HG03469 (cell line): ENCODE data around the gene LCE3E.
"Not testable (repeated sequence)": the region's sequence is repeated elsewhere in the genome, so short reads cannot be mapped to it uniquely, and the experiment has no call there.

ENCODE experiments used
- ATAC-seq: cut with Tn5 transposase; IDR thresholded peaks from one replicate; pipeline ENCODE4 v1.9.1; 2021; ENCODE audit warnings: mild to moderate bottlenecking, moderate library complexity, moderate number of reproducible peaks; ENCODE audit not compliant: unreplicated experiment

Gene LCE3E, protein sequence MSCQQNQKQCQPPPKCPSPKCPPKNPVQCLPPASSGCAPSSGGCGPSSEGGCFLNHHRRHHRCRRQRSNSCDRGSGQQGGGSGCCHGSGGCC

DNA sequence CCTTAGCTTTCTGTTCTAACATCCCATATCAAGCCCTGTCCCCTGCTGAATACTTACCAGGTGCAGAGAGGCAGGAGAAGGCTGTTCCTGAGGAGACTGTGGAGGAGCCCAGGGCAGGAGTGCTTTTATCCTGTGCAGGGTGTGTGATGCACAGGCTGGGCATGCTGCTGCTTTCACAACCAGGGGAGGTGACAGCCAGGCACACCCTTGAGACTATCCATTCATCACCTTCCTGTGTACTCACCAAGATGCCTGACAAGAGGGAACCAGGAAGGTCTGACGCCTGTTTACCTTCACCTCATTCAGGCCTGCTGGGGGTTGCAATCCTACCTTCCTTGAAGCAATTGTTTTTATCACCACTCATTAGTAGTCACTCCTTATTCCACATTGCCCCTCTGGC, at the start of gene LCE3E:
TSS of gene LCE3E (minus strand) at position 100 of the 400 bp plus-strand sequence. CDS start 572 bp downstream, outside the sequence.
- no peak for ATAC-seq

DNA sequence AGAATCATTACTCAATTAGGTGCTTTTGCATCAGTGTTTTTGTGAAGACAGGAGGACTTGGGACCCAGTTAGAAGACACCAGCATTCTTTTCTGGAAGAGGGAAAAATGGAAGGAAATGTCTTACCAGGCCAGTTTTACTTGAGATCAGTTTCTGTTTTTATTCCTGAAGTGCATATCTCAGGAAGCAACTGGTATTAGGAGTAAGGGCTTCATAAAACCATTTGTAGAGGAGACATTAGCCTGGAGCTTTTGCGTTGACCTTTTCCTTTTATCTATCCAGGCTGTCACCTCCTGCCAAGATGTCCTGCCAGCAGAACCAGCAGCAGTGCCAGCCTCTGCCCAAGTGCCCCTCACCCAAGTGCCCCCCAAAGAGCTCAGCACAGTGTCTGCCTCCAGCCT, 46.9 kb upstream of the LCE3E start, which contains the start of gene LCE3B:
TSS of gene LCE3B (plus strand) at position 301 of the 400 bp plus-strand sequence. CDS start at position 301, 0 bp downstream.
- ATAC-seq: no peak

DNA sequence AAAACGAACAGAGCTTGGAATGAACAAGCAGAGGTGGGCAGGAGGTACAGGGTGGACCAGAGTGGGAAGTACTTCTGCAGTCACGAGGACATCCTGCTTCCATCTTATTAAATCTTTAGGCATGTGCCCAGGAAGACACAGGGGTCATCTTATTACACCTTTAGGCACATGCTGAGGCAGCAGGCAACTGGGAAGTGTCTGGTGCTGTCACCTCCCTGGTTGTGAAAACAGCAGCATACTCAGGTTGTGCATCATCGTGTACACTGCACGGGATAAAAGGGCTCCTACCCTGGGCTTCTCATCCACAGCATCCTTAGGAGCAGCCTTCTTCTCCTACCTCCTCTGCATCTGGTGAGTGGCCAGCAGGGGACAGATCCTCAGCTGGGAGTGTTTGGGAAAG, 33.4 kb upstream of the LCE3E start, which contains the start of gene LCE3C:
TSS of gene LCE3C (plus strand) at position 301 of the 400 bp plus-strand sequence. CDS start 498 bp downstream, outside the sequence.
- ATAC-seq: no peak

DNA sequence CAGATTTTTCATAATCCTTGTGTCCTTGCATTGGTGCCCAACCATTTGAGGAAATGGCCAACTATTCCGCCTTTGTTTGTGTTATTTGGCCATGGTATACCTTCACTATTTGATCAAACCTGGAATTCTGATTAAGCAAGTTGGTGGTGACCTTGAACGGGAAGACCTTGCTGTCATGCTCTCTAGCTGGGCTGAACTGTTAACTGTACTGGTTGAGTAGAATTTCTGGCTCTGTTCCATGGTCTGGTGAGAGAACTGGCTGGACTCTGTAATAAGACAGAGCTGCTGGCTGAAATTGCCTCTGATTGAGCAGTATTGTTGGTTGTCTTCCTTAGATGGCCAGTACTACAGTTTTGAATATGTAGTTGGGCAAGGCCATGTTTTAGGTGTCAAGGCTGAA, 30.4 kb upstream of the LCE3E start:
- no peak for ATAC-seq

DNA sequence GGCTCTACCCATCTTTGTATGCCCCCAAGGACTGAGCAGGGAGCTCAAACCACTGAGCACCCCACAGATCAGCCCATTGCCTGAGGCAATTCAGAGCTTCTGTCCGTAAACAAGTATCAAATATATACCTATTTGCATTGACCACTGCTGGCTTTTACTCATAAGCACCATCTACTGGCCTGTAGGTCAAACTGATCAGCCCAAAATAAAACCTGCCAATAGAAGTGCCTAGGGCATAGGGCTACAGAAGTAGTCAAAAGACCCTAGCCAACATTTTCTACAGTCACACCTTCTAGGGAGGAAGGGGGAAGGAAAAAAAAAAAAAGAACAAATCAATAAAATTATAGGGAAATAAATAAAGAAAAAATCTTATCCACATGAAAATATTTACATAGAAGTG, 19.0 kb upstream of the LCE3E start:
- ATAC-seq: no peak

DNA sequence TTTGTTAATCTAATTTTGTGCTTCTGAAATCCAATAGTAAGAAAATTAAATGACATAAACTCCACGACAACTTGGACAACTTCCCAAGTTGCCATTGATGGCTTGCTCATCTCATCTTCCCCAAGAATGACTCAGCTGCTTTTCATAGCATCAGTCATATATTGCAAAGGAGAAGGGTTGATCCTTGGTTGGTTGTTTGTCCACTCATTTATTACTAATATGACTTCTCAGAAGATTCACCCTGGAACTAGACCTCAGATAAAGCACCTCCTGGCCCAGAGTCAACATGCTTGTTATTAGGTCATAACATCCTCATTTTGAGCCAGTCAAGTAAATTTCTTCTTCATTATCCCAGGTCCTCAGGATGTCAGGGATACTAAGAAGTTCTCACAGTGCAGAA, 16.1 kb upstream of the LCE3E start:
- ATAC-seq: no peak

DNA sequence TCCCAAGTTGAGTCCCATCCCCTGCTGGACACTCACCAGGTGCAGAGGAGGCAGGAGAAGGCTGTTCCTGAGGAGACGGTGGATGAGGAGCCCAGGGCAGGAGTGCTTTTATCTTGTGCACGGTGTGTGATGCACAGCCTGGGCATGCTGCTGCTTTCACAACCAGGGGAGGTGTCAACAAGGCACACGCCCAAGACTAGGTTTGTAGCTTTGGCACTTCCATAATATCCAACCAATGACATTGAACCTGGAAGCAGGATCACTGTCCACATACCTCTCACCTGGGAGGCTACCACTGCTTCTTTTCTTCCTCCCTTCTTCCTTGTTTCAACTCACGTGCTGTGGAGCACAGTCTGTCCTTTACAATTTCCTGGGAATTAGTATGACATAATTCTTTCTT, 13.9 kb upstream of the LCE3E start, which contains the start of gene LCE3D:
TSS of gene LCE3D (minus strand) at position 84 of the 400 bp plus-strand sequence. CDS start 580 bp downstream, outside the sequence.
- no peak for ATAC-seq

DNA sequence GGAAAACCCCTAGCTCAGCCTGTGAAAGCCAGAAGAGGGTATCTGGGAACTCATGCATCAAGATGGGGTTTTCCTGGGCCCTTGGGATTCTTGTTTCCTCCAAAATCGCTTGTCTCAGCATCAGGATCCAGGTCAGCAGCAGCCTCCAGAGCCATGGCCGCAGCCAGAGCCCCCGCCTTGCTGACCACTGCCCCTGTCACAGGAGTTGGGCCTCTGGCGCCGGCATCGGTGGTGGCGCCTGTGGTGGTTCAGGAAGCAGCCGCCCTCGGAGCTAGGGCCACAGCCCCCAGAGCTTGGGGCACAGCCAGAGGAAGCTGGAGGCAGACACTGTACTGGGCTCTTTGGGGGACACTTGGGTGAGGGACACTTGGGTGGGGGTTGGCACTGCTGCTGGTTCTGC, 12.9 kb upstream of the LCE3E start:
- ATAC-seq: not testable (repeated sequence)

DNA sequence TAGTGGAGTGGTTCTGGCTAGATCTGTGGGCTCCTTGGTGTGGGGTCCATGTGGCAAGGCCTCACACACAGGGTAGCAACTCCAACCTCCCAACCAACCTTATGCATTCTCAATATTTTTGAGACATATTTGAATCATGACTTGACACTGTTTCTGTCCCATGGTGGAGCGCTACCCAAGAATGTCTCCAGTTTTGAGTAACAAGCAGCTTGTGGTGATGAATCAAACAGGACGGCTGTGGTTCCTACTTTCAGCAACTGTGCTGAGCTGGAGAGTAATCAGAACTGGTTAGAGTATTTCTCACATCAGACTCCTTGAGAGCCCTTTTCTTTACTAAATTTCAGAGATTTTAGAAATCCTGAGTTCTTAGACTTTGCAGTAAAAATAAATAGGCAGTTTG, 10.6 kb upstream of the LCE3E start:
- no peak for ATAC-seq

DNA sequence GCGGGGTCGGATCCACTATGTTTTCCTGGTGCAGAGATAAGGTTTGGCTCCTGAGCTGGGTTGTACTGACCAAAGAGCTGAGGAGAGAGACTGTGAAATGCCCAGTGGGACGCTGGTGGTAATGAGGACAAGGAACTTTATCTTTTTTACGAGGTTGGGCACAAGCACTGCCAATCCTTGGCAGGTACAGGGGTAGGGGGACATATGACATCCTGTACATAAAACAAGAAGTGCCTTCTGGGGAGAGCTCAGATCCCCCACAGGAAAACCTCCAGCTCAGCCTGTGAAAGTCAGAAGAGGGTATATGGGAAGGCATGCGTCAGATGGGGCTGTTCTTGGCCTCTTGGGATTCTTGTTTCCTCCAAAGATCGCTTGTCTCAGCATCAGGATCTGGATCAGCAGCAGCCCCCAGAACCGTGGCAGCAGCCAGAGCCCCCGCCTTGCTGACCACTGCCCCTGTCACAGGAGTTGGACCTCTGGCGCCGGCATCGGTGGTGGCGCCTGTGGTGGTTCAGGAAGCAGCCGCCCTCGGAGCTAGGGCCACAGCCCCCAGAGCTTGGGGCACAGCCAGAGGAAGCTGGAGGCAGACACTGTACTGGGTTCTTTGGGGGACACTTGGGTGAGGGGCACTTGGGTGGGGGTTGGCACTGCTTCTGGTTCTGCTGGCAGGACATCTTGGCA, 905 bp downstream of the LCE3E start:
- no peak for ATAC-seq

DNA sequence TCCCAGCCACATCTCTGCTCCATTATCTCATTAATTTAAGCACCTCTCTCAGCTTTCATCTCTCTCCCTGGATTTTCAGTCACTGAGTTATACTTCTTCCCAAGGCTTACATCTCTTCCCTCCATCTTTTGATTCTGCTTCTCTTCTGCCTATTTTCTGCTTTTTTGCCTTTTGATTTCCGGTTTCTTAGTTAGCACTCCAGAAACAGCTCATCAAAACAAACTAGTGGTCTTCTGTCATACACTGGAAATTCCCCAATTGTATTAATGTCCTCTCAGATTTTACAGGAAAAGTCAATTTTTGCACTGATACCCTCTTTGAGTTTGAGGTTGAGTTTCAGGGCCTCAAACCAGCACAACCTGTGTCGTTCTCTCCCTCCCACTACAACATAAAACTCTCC, 1.5 kb downstream of the LCE3E start:
- ATAC-seq: no peak

DNA sequence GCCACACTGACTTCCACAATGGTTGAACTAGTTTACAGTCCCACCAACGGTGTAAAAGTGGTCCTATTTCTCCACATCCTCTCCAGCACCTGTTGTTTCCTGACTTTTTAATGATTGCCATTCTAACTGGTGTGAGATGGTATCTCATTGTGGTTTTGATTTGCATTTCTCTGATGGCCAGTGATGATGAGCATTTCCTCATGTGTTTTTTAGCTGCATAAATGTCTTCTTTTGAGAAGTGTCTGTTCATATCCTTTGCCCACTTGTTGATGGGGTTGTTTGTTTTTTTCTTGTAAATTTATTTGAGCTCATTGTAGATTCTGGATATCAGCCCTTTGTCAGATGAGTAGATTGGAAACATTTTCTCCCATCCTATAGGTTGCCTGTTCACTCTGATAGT, 18.2 kb downstream of the LCE3E start:
- not testable (repeated sequence) for ATAC-seq

DNA sequence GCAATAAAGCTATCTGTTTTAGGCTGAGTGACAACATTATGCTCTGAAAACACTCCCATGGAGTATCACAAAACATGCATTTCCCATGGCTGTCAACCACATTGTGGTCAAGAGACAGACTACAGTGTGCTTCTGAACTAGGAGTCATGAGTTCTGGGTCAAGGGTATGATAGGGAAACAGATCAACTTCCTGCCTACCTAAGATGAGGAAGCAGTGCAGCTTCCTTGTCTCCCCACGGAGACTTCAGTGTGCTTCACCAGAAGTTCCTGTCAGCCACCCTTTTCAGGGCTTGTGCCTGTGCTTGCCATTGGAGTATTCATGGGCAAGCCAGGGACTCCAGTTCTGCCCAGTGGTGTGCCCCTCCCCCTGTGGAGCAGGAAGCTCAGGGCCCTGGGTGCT, 19.9 kb downstream of the LCE3E start:
- ATAC-seq: no peak

DNA sequence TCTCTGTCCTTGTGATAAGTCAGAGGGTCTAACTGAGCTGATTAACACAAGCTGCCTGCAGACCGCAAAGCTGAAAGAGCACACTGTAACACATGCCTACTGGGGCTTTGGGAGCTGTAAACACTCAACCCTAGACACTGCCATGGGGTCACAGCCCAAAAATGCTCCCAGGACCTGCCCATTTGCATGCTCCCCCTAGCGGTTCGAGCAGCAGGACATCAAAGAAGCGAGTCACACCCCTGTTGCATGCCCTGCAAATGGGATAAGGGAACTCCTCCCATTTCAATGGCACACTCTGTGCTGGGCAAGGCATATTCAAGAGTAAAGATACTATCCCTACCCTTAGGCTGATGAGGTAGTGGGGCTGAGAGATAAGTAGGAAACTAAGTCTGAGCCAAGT, 22.8 kb downstream of the LCE3E start:
- no peak for ATAC-seq

DNA sequence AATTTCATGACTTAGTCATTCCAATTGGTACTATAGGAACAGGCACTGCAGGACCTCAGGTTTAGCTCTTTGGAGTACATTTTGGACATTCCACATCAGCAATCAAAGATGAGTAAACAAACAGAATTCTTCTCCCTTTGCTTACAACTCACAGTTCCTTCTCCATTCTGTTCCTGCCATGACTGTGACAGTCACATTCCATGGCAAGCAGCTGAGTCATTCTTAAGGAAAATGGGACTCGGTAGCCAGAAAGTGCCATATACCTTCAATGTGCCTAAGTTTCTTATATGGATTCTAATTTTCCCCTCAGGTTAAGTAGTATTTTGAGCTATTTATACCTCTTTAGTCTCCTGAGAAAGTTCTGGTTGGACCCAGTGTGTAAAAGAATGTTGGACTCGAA, 26.7 kb downstream of the LCE3E start:
- no peak for ATAC-seq

DNA sequence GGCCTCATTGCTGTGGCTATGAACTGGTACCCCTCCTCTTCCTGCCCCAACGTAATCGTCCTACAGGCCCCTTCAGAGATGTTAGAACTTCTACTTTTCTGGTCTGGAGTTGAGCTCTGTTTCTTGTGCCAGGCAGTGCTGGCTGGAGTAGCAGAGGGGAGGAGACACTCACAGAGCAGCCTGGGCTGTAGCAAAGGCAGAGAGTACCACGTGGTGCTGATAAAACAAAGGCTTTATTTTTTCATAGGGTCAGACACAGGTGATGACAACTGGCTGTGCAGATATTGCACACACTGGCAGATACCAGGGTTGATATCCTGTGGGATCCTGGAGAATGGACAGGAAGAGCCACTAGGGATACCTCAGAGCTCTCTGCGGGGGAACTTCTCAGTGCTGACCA, 29.1 kb downstream of the LCE3E start:
- no peak for ATAC-seq

DNA sequence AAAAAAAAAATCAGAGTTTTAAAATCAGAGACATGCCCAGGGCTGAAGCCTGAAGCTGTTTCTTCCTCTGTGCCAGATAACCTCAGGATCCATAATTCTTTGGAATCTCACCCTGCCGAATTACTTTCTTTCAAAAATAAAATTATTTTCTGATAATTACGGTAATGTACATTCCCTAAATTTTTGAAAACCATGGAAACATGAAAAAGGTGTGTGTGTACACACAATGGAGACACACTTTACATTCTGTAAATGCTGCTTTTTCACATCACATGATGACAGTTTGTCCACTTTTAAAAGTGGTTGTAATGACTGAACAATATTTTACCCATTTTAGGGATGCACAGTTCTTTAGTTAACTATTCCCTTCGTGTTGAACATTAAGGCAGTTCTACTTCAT, 30.8 kb downstream of the LCE3E start:
- ATAC-seq: no peak

DNA sequence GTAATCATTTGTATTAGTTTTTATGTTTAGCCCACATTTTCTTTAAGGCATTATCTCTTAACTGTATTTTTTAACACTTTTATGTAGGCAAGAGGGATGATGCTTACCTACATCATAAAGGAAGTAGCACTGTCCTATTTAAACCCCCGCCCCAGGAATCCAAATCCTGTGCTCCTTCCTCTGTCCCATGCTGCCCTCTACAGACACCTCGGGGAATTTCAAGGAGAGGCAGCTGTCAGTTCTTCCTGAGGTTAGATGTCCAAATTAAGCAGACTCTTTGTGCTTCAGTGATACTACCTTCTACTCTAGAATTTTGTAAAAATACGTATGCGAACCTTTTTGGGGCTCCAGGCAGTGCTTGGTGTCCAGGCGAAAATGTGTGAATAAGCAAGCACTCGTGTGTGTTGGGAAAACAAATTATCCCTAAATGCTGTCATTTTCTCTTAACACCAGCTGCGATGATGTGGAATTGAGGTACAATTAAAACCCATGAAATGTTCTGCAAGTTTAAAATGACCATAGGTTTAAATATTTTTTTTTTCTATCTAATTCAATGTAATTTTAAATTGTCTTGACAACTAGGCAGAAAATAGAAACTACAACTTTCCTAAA, 33.1 kb downstream of the LCE3E start:
- no peak for ATAC-seq

DNA sequence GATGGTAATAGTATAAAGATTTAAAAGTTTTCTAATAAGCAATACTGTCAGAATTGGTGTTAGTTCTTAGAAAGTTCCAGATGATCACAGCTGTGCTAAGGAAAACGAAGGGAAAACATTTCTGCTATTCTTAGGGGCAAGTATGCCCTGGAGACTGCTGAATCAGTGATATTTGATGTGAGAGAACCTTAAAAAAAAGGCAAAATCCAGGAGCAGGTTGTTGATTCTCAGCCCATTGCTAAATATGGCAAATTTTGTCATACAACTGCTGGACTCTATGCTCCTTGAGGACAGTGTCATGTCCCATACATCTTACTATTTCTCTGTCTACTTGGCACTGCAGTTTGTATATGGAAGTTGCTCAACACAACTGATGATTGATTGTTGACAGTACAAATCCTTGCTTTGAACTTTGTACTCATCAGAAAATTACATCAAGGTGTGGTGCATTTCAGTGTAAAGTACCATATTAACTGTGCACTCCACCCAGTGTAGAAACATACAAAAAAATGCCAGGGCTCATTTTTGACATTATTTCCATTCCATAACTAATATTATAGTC, 41.4 kb downstream of the LCE3E start:
- ATAC-seq: no peak

DNA sequence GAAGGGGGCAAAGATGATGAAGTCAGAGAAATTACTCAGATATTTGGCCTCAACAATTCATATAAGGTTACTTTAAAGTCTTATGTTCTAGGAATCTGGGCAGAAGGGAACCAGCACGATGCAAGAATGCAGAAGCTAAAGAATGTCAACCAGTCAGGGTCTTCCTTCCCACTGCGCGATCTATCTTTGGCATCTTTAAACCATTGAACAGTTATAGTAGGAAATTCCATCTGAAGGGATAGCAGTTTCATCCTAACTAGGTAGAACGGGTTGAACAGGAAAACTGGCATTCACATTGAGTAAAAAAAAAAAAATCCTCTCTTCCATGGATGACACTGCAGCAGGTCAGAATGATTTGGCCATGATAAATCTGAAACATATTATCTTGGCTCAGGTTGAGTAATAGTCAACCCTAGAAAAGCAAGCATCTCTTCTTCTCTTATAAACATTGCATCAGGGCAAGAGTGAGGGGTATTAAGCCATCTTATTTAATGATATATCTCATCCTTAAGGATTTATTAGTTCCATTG, 46.0 kb downstream of the LCE3E start:
- no peak for ATAC-seq

DNA sequence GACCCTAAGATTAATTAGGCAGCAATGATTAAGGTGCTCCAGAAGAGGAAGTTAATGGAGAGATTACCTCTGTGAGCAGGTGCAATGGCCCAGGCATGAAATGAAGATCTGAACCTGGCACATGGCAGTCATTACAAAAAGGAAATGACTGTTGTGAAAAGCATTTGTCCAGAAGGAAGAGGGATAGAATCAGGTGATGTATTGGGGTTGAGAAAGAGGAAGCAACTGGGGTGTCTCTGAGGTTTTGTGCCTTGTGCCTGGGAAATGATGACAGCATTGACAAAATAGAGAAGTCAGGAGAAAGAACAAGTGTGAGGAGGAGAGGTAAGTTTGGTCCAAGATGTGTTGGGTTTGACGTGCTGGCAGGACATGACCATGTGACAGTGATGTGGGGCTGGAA, 46.7 kb downstream of the LCE3E start:
- ATAC-seq: no peak
